K562 (cell line): ENCODE measurements around the gene SPPL3.

Source experiments
- SOX6 ChIP-seq: fragments of 450-650 bp; IDR thresholded peaks from 2 replicates; pipeline ENCODE4 v1.6.1; 2014; ENCODE audit warnings: mild to moderate bottlenecking
- ZC3H4 ChIP-seq: sonication (generic); formaldehyde crosslinking; IDR thresholded peaks from 2 replicates; pipeline ENCODE4 v1.9.0; 2021; ENCODE audit warnings: missing genetic modification reagents, borderline replicate concordance

- TF ChIP-seq ZC3H4 (CRISPR knock-in tag) (no peak), SOX6 (no peak)
Observed at GRCh38 chr12:120909633-120910298, 5.6 kb upstream of the SPPL3 start.
